Osteocyte (in vitro differentiated cells): Measurements from ENCODE around the gene TIPRL. TPM values are rescaled to one million over a fixed set of nuclear protein-coding genes. Genes with fewer than 3 reads are reported as not detected.
A peak's percentile ranks its signal among the peaks of the same experiment; 100 is the strongest.

Experiments used
- DNase-seq: peaks from one replicate; pipeline ENCODE4 v3.0.0; 2021; ENCODE audit warnings: mixed read lengths; ENCODE audit not compliant: unreplicated experiment; ENCODE audit errors: extremely low spot score
- H3K27ac Mint-ChIP-seq: one replicate; pipeline ENCODE4 v1.8.0; 2021; ENCODE audit warnings: mild to moderate bottlenecking, mixed read lengths; ENCODE audit not compliant: unreplicated experiment
- H3K27me3 Mint-ChIP-seq: one replicate; pipeline ENCODE4 v1.8.0; 2021; ENCODE audit warnings: mixed read lengths; ENCODE audit not compliant: unreplicated experiment
- H3K36me3 Mint-ChIP-seq: one replicate; pipeline ENCODE4 v1.8.0; 2021; ENCODE audit warnings: mixed read lengths; ENCODE audit not compliant: unreplicated experiment
- H3K4me1 Mint-ChIP-seq: one replicate; pipeline ENCODE4 v1.8.0; 2021; ENCODE audit warnings: mixed read lengths; ENCODE audit not compliant: unreplicated experiment
- H3K4me3 Mint-ChIP-seq: one replicate; pipeline ENCODE4 v1.8.0; 2021; ENCODE audit warnings: mild to moderate bottlenecking, moderate library complexity, mixed read lengths; ENCODE audit not compliant: unreplicated experiment
- H3K9me3 Mint-ChIP-seq: one replicate; pipeline ENCODE4 v1.8.0; 2021; ENCODE audit warnings: mixed read lengths; ENCODE audit not compliant: unreplicated experiment
- CTCF ChIP-seq: fragments of 200-600 bp; sonication (generic); IDR thresholded peaks from 2 replicates; pipeline ENCODE4 v1.5.0; 2021; ENCODE audit warnings: antibody characterized with exemption, mild to moderate bottlenecking, moderate library complexity
- total RNA-seq: library from RNA; stranded (reverse); gene quantifications from 2 replicates; pipeline ENCODE4 v1.2.1, GENCODE V29; 2021

The TIPRL gene
- total RNA-seq, 1 donor from 2014 or later = 41.8 TPM

- H3K27ac Mint-ChIP-seq = peak overlapping the region; percentile 96
- no peaks in the 10 kb centered on the region for H3K36me3 Mint-ChIP-seq
- H3K4me1 Mint-ChIP-seq = peaks cover 41% of the 10 kb centered on the region
- no peaks in the 10 kb centered on the region for H3K9me3 Mint-ChIP-seq
- H3K27me3 Mint-ChIP-seq = no peaks in the 10 kb centered on the region
- TF ChIP-seq CTCF = no peak
- peak overlapping the region; percentile 95 for H3K4me3 Mint-ChIP-seq
- no peak for DNase-seq
These were observed 40.6 kb upstream of the TIPRL start for GRCh38 chr1:168138134-168138533.

- no peak overlapping the region for H3K4me3 Mint-ChIP-seq
- no peaks in the 10 kb centered on the region for H3K27me3 Mint-ChIP-seq
- H3K9me3 Mint-ChIP-seq = no peaks in the 10 kb centered on the region
- no peak for TF ChIP-seq CTCF
- H3K4me1 Mint-ChIP-seq = peaks cover 35% of the 10 kb centered on the region
- DNase-seq = no peak
- H3K36me3 Mint-ChIP-seq = no peaks in the 10 kb centered on the region
- H3K27ac Mint-ChIP-seq = peak overlapping the region; percentile 27
These were observed 39.7 kb upstream of the TIPRL start for GRCh38 chr1:168139070-168139469.

GRCh38 chr1:168141871-168142385 is 36.8 kb upstream of the TIPRL start:
- H3K4me3 Mint-ChIP-seq = no peak overlapping the region
- no peak overlapping the region for H3K27ac Mint-ChIP-seq
- H3K4me1 Mint-ChIP-seq = peaks cover 24% of the 10 kb centered on the region

GRCh38 chr1:168145184-168146159 is 33.3 kb upstream of the TIPRL start:
- Mint-ChIP-seq H3K4me3 (no peak overlapping the region), H3K27ac (no peak overlapping the region)

More at GRCh38 chr1:168141871-168142385, 36.8 kb upstream of the TIPRL start:
- no peak for TF ChIP-seq CTCF
- Mint-ChIP-seq H3K27me3 (no peaks in the 10 kb centered on the region), H3K36me3 (no peaks in the 10 kb centered on the region), H3K9me3 (no peaks in the 10 kb centered on the region)
- no peak for DNase-seq

More at GRCh38 chr1:168145184-168146159, 33.3 kb upstream of the TIPRL start:
- no peaks in the 10 kb centered on the region for H3K36me3 Mint-ChIP-seq
- DNase-seq = peak; percentile 95
- no peaks in the 10 kb centered on the region for H3K9me3 Mint-ChIP-seq
- peak; percentile 86 for TF ChIP-seq CTCF
- peaks cover 8% of the 10 kb centered on the region for H3K4me1 Mint-ChIP-seq
- no peaks in the 10 kb centered on the region for H3K27me3 Mint-ChIP-seq
